ENCODE data around the gene DENND4C. TPM values are rescaled to one million over a fixed set of nuclear protein-coding genes. Genes with fewer than 3 reads are reported as not detected.
"Not testable (repeated sequence)": the region's sequence is repeated elsewhere in the genome, so short reads cannot be mapped to it uniquely, and the experiment has no call there.

Gene DENND4C
- total RNA-seq, 1 donor from 2014 or later: 105 TPM

DNA sequence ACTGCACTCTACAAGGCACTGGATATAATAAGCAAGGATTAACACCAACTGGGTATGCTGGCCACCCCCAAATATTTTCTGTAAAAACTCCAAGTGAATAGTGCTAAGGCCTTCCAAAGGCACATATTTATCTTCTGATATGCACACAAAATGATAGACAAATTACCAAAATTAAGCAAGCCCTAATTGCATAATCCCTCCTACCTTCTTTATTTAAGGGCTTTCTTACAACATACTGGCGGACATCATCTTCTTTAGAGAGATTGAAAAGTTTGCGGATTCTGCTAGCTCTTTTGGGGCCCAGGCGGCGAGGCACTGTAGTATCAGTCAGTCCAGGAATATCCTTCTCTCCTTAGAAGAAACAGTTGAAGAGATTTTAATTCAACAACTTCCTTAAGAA is 147.7 kb downstream of the DENND4C start:
- H3K4me3 ChIP-seq: peak overlapping the region; percentile 85
- peaks cover 28% of the 10 kb centered on the region for H3K4me1 ChIP-seq
- TF ChIP-seq, protein P1, sequence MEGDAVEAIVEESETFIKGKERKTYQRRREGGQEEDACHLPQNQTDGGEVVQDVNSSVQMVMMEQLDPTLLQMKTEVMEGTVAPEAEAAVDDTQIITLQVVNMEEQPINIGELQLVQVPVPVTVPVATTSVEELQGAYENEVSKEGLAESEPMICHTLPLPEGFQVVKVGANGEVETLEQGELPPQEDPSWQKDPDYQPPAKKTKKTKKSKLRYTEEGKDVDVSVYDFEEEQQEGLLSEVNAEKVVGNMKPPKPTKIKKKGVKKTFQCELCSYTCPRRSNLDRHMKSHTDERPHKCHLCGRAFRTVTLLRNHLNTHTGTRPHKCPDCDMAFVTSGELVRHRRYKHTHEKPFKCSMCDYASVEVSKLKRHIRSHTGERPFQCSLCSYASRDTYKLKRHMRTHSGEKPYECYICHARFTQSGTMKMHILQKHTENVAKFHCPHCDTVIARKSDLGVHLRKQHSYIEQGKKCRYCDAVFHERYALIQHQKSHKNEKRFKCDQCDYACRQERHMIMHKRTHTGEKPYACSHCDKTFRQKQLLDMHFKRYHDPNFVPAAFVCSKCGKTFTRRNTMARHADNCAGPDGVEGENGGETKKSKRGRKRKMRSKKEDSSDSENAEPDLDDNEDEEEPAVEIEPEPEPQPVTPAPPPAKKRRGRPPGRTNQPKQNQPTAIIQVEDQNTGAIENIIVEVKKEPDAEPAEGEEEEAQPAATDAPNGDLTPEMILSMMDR (IDR thresholded peaks at IDR 0.05): no peak
- H3K36me3 ChIP-seq: peaks cover 61% of the 10 kb centered on the region
- no peaks in the 10 kb centered on the region for H3K9me3 ChIP-seq
- ATAC-seq (no peak), DNase-seq (no peak)
- no peak overlapping the region for H3K27ac ChIP-seq
- intact Hi-C loops (cut with DNase I): no loop called here
- H3K27me3 ChIP-seq (ENCODE audit: low read depth): no peaks in the 10 kb centered on the region

DNA sequence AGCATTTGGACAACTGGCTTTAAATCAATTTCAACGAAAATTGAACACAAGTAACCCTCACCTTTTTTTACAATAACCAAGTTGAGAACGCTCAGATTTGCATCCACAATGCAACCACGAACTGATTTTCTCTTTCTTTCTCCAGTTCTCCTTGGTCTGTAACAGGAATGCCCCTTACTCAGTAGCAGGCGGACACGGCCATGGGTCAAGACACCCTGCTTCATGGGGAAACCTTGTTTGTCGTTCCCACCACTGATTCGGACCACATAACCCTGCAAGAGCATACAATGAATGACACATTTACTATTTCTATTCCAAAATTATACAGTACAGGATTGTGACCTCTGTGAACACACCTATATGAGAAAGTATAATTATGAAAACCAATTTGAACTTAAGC is 148.2 kb downstream of the DENND4C start:
- Histone ChIP-seq H3K27me3 (ENCODE audit: low read depth) (no peaks in the 10 kb centered on the region), H3K36me3 (peaks cover 57% of the 10 kb centered on the region), H3K27ac (peak overlapping the region; percentile 94), H3K4me1 (peaks cover 28% of the 10 kb centered on the region), H3K9me3 (no peaks in the 10 kb centered on the region), H3K4me3 (peak overlapping the region; percentile 85)
- intact Hi-C loops (cut with DNase I): no loop called here
- no peak for DNase-seq
- TF ChIP-seq, protein P1 (IDR thresholded peaks at IDR 0.05): no peak
- no peak for ATAC-seq

DNA sequence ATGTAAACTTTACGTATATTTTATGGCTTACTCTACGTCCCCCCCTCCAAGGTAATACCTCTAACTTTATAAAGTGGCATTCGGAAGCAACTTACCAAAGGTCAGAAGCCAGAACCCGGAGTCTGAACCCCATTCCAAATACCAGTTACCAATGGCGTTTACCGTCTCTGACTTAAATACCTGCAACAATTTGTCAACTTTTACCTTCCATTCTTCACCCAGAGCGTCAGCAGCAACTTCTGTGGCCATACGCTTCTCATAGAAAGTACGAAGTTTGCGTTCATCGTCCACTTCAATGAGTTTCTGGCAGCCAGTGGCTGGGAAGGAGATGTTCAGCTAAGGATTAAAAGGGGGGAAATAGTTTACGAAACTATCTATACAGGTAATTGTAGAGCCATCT is 148.8 kb downstream of the DENND4C start:
- TF ChIP-seq, protein P1 (IDR thresholded peaks at IDR 0.05): no peak
- DNase-seq: no peak
- intact Hi-C loops (cut with DNase I): no loop called here
- Histone ChIP-seq H3K27ac (peak overlapping the region; percentile 94), H3K9me3 (no peaks in the 10 kb centered on the region), H3K4me3 (peak overlapping the region; percentile 85), H3K36me3 (peaks cover 50% of the 10 kb centered on the region), H3K27me3 (ENCODE audit: low read depth) (no peaks in the 10 kb centered on the region), H3K4me1 (peaks cover 28% of the 10 kb centered on the region)
- ATAC-seq: peak in 1 of 2 donors; percentile 1

DNA sequence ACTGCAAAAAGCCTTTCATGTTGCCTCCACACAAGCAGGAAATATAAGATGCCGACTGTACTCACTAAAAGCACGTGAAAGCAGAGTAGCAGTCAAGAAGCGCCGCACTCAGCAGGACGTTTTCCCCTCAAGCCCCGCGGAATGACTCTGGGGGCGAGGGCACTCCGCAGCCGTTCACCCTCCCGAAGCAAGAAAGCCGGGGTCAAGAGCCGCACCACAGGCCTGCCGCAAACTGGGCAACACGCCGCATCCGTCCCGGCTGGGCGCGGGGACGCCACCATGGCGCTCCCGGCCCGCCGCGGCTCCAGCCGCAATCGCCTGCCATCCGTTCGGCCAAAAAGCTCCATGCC is 149.2 kb downstream of the DENND4C start:
- peak; percentile 71 to 72 for ATAC-seq
- peak overlapping the region; percentile 85 for H3K4me3 ChIP-seq
- intact Hi-C loops (cut with DNase I): no loop called here

DNA sequence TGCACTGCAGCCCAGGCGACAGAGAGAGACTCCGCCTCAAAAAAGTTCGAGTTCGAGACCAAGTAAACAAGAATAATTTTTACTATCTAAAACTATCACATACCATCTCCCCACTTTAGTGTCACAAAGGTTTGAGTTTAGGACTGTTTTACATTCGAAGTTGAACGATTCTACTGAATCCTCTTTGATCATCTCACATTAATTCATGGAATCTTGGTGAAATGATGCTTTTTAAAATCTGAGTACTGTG is 150.3 kb downstream of the DENND4C start:
- no peak for DNase-seq
- H3K36me3 ChIP-seq: peaks cover 36% of the 10 kb centered on the region
- no peaks in the 10 kb centered on the region for H3K9me3 ChIP-seq
- no peaks in the 10 kb centered on the region for H3K27me3 ChIP-seq (ENCODE audit: low read depth)
- H3K4me1 ChIP-seq: peaks cover 28% of the 10 kb centered on the region
- peak overlapping the region; percentile 85 for H3K4me3 ChIP-seq
- TF ChIP-seq, protein P1 (IDR thresholded peaks at IDR 0.05): no peak
- intact Hi-C loops (cut with DNase I): no loop called here
- peak overlapping the region; percentile 94 for H3K27ac ChIP-seq
- ATAC-seq: no peak

More for the DNA sequence above, 149.2 kb downstream of the DENND4C start:
- Histone ChIP-seq H3K27ac (peak overlapping the region; percentile 94), H3K9me3 (no peaks in the 10 kb centered on the region), H3K36me3 (peaks cover 46% of the 10 kb centered on the region), H3K27me3 (ENCODE audit: low read depth) (no peaks in the 10 kb centered on the region), H3K4me1 (peaks cover 28% of the 10 kb centered on the region)
- no peak for DNase-seq
- TF ChIP-seq, protein P1 (IDR thresholded peaks at IDR 0.05): no peak

DNA sequence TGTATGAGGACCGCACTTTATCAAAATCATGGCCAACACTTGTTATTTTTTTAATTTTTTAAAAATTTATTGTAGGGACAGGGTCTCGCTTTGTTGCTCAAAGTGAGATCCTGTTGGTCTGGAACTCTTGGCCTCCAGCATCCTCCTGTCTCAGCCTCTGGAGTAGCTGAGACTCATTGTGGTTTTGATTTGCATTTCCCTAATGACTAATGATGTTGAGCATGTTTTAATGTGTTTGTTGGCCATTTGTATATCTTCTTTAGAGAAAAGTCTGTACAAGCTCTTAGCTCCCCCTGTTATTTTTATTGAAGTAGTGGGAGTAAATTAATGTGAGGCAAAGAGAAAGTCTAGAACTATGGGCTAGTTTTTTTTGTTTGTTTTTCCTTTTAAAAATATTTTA is 151.2 kb downstream of the DENND4C start:
- DNase-seq: no peak
- Histone ChIP-seq H3K9me3 (no peaks in the 10 kb centered on the region), H3K4me1 (peaks cover 28% of the 10 kb centered on the region), H3K27me3 (ENCODE audit: low read depth) (no peaks in the 10 kb centered on the region), H3K36me3 (peaks cover 27% of the 10 kb centered on the region), H3K27ac (no peak overlapping the region), H3K4me3 (no peak overlapping the region)
- TF ChIP-seq, protein P1 (IDR thresholded peaks at IDR 0.05): no peak
- ATAC-seq: no peak
- intact Hi-C loops (cut with DNase I): no loop called here

DNA sequence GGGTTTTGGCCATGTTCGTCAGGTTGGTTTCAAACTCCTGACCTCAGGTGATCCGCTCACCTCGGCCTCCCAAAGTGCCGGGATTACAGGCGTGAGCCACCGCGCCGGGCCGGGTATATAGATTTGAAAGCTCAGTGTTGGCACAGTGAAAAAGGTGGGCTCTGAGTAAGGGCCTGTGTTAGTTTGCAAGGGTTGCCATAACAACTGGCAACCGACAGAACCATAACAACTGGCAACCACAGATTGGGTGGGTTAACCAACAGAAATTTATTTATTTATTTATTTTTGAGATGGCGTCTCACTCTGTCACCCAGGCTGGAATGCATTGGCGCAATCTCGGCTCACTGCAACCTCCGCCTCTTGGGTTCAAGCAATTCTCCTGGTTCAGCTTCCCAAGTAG is 154.7 kb downstream of the DENND4C start:
- H3K27me3 ChIP-seq (ENCODE audit: low read depth); H3K4me1 ChIP-seq; H3K36me3 ChIP-seq; H3K27ac ChIP-seq; intact Hi-C loops (cut with DNase I); H3K4me3 ChIP-seq; DNase-seq; H3K9me3 ChIP-seq; ATAC-seq: not testable (repeated sequence)

Measured in lower lobe of right lung (tissue), 2 donors.